NCI-H226 (cell line): Measurements from ENCODE around the gene CNTNAP2.

Experiments used
- DNase-seq: peaks from one replicate; pipeline ENCODE4 v3.0.0-alpha.2; 2015

Gene CNTNAP2

DNA sequence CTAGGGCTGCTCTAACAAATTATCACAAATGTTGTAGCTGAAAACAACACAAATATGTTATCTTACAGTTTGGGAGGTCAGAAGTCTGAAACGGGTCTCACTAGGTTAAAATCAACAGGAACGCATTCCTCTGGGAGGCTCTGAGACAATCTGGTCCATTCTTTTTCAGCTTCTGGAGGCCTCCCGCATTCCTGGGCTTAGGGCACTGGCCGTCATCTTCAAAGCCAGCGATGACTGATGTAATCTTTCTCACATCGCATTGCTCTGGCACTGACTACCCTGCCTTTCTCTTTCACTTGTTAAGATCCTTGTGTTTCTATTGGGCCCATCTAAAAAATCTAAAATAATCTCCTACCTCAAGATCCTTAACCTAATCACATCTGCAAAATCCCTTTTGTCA is 1402.5 kb downstream of the CNTNAP2 start:
- DNase-seq, result no peak

DNA sequence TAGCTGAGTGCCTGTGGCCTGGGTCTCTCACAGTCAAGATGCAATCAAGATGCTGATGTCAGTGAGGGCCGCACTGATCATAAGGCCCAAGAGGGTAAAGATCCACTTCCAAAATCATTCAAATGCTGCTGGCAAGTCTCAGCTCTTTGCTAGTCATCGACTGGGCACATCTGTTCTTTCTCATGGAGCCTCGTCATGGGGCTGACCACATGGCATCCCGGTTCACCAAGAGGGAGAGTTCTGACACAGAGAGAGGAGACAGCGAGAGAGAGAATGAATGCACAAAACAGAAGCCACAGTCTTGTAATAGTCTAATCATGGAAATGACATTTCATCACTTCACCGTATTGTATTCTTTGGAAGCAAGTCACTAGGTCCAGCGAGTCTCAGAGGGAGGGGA is 1406.5 kb downstream of the CNTNAP2 start:
- DNase-seq, result no peak

DNA sequence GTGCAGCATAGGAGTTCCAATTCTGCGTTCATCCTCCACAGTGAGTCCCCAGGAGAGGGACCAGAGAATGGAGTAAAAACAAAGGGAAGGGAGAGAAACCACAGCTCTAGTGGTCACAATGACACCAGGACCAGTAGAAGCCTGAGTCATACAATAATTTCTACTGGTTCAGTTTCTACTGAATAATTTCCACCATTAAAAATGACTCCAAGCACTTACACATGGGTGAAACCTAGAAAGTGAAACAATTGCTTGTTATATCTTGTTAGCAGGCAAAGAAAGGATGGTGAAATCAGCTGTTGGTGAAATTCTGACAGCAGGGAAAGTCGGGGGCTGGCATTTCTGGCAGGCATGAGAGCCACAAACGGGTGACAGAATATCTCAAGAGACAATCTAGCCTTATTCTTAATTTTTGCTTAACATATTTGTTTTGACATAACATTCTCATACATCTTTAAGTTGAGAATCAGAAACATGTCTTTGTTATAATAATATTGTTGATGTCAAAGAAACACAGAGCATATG is 1408.2 kb downstream of the CNTNAP2 start:
- no peak for DNase-seq

DNA sequence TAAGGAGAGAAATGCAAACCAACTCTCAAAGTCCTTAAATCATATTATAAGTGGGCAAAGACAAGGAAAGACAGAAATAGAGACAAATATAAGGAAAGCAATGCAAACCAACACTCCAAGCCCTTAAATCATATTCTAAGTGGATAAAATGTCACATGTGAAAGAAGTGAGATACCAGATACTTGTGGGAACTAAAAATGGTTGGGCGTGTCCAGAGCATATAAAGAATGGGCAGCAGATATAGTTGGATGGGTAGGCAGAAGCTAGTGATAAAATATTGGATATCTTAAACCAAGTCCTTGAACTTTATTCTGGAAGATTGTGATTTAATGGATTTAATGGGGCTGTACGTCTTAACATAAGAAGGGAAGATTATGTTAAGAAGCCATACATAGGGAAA is 1408.7 kb downstream of the CNTNAP2 start:
- no peak for DNase-seq

DNA sequence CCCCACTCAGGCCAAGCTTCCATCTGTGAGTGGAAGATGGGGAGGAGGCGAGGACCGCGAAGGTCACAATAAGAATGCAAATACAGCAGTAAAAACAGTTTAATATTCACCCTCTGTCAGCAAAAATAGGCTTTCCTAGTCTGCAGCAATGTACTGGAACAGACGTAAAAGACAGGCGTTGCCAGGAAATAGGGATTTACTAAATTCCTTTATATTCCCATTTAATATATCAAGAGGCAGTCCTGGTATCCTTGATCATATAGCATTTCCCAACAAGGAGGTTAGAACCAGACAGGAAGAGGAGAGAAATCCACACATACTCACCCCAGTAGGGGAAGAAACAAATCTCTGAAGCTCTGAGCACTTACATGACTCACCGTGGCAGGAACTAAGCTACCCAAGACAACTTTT is 1419.1 kb downstream of the CNTNAP2 start:
- no peak for DNase-seq

DNA sequence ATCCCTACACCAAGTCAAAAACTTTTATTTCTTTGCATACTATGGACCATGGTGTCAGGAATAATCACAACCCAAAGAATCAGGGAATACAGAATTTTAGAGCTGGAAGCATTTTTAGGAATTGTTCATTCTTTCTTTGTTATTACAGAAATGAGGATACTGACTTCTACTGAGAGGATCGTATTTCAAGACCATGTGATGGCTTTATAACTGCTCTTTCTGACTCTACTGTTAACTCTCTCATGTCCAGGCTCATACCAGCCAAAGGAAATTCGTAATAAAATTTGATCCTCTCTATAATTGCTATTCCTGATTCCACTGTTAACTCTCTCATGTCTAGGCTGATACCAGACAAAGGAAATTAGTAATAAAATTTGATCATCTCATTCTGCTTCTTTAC is 1423.1 kb downstream of the CNTNAP2 start:
- no peak for DNase-seq

DNA sequence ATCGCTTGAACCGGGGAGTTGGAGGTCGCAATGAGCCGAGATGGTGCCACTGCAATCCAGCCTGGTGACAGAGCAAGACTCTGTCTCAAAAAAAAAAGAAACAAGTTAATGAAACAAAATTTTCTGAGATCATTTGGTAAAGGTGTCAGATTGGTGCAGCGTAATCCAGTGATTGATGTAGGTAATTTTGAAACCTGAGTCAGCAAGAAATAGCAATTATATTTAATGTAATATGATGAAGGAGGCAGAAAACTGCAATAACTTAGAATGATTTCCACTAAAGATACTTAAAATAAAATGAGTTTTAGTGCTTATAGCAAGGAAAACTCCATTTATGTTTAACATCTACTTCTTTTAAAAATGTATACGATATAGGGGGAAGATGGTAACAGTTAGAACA is 1424.1 kb downstream of the CNTNAP2 start:
- DNase-seq, result no peak

DNA sequence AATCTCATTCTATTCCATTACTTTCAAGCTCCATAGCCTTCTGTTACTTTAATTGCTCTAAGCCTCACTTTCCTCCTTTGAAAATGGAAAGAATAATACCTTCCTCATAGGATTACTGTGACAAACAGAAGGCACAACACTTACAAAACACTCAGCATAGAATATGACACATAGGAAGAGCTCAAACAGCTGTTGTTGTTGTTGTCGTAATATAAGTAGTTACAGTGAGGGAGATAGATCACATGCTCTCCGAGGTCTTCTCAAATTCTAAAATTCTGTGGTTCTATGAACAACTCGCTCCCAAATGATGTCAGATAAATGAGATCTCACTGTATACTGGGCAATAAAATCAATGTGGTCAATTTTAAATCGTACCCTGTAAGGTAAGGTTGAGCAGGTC is 1424.7 kb downstream of the CNTNAP2 start:
- DNase-seq, result no peak

DNA sequence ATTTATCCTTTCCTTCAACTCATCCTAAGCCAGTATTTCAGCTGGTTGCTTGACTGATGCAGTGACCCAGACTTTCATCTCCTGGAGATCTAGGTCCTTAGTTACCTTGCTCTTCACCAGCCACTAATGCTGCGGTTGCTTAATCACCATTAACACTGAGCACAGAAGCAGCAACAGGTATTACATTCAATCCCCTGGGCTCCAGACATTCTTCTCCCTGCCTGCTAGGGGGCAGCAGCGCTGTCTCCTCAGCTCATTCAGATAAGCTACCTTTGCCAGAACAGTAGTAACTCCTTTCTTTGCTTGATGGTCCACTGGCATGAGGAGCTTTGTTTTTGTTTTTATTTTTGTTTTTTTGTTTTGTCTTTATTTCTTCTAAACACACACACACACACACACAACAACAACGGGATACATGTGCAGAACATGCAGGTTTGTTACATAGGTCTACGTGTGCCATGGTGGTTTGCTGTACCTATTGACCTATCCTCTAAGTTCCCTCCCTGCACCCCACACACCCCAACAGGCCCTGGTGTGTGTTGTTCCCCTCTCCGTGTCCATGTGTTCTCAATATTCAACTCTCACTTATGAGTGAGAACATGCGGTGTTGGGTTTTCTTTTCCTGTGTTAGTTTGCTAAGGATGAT is 1430.8 kb downstream of the CNTNAP2 start:
- no peak for DNase-seq

DNA sequence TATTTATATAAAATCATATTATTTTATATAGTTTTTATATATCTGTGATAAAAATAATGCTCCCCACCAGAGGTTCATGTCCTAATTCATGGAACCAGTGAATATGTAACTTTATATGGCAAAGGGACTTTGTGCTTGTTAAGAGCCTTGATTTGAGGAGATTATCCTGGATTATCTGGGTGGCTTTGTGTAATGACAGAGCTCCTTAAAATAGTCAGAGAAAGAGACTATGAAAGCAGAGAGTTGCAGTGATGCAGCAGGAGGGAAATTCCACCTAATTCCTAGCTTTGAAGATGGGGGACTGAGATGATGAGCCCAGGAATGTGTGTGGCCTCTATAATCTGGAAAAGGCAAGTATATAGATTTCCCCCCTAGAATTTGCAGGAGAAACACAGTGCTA is 1439.7 kb downstream of the CNTNAP2 start:
- no peak for DNase-seq

DNA sequence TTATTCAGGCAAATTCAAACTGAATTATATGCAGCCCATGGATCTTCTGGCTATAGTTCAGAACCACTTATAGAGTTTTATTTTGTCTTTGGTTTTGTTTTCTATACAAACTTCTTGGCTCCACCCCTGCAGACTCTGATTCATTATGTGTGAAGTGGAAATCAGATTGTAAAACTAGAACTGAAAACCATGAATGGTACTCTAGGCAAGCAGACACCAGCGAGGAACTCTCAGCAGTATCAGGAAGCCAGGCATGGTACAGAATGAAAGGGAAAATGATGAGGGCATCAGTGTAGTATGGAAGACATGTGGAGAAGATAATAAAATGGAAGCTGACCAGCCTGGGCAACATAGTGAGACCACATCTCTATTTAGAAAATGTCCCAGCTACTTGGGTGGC is 1447.1 kb downstream of the CNTNAP2 start:
- no peak for DNase-seq

DNA sequence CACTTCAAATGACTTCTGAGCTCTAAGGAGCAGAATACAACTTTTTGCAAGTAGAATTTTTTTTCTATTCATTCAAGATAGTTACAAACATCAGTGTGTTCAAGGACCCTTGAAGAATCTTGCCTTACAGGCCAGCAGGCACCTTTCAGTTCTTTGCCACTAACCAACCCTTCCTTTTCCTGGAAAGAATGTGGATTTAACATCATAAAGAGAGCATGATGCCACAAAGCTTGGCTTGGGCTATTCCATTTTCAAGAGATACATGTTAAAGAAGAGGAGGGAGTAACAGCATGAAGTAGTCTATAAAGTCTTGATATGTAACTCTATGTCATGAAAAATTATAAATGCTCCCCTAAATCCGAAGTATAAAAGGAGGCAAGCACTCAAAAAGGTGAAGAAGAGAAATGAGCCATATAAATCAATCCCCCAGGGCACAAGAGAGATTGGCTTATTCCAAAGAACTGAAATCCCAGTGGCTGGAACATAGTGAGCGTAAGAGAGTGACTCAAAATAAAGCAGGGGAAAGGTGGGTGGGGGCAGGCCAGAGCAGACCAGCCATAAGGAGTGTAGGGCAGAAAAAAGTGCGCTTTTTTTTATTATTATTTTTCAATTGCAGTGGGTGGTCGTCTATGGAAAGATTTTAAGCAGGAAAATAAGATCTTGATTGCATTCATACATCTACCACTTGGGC is 1448.3 kb downstream of the CNTNAP2 start:
- no peak for DNase-seq

DNA sequence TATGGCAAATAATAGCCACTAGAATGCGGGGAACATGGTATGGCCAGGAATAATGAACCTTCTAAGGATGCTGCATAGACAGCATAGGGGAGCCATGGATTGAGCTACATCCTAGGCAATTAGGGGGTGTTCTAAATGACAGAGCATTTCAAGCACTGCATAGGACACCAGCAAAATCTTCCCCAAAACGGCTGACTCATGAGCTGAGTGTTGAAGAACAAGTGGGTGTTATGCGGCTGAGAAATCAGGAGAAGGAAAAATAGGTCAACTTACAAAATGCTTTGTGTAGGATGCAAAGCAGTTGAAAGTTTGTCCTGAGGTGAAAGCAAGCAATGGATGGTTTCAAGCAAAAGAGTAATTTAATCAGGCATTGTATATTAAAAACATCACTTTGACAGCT is 1450.4 kb downstream of the CNTNAP2 start:
- DNase-seq, result no peak

DNA sequence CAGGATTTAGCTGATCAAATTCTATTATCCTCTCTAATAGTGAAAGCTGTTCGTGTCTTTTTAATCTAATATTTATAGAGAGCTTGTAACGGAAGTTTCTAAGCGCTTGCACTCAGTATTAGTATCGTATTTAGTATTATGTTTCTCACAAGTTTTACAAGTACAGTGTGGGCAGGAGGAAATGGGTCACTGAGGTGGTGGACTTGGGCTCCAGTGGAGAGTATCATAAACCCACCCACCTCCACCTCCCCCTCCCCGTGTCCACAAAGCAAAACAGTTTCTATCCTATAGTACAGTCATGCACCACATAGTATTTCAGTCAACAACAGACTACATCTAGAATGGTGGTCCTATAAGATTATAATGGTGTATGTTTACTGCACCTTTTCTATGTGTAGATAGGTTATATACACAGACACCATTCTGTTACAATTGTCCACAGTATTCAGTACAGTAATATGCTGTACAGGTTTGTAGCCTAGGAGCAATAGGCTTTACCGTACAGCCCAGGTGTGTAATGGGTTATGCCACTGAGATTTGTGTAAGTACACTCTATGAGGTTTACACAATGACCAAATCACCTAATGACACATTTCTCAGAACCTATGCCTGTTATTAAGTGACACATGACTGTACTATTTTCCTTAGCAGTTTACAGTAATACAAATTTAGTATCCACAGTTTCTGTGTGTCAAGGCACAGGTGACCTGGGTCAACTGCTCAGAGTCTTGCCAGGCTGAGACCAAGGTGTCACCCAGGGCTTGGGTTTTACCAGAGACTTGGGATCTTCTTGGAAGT is 1452.7 kb downstream of the CNTNAP2 start:
- no peak for DNase-seq

DNA sequence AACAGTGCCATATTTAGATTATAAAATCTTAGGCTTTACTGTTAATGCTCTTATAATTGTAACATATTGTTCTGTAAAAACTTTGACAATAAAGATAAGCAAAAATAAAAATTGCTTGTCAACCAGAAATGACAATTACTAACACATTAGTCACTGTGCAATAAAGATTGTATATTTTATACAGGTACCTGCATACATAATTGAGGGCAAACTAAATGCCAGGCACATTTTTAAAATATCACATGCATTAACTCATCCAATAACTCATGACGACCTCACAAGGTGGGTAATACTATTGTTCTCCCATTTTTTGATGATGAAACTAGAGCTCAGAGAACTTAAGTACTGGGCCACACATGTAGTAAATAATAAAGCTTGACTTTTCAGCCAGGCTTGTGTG is 1453.8 kb downstream of the CNTNAP2 start:
- no peak for DNase-seq

DNA sequence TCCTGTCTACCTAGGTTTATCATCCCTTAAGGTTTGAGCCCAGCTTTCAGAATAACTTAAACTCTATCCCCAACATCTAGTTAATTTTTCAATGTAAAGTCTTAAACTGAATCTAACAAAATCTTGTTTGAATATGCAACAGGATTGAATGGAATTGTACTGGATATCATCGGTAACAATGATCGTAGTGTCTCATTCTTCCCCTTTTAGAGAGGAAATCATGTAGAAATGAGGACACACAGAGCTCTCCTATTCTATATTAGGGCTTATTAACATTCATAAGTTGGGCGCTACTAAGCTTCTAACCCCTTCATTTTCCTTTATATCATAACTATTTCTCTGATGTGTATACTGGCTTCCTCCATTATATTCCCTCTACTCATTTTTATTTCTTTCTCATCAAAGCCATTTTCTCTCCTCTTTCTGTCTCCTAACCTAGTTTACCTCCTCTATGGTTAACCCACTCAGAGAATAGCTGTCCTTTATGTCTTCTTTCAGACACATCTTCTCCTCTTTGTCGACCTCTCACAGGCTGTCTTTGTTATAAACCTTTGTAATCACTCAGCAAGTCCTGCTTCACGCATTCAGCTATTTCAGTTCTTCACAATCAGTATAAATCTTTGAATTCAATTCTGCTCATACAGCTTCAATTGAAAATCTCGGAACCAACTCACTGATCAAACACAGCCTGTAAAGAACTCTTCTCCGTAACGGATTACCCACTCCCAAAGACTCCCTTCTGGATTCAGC is 1455.0 kb downstream of the CNTNAP2 start:
- DNase-seq, result no peak

DNA sequence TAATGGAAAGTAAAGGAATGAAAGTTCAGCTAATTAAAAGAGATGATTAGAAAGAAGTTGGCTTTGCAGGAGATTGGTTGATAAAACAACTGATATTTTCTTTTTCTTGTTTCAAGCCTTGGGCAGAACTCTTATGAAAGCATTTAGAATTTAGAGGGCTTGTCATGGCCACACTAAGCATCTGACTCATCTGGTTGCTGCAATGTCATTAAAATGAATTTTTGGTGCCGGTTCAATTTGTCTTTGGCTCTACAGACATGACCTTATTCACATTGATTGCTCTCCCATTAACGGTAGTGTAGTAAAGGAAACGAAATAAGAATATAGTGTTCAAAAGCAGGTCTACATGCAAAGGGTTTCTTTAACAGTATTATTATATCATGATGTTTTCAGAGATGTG is 1461.6 kb downstream of the CNTNAP2 start:
- no peak for DNase-seq

DNA sequence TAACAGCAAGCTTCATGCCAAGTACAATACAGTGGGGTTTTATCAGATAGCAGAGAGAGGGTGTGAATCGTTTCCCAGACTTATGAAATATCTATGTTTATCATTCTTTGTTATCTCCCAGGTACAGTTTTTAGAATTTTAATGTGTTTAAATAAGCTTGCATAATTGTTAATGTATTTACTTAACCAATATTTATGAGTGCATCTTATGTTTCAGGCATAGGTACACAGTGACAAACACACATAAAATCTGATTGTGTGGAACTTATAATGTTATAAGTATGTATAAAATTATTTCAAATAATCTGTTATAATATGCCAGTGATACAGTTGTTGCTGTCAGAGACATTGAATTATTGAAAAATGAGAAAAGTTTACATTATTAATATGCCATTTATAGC is 1462.5 kb downstream of the CNTNAP2 start:
- DNase-seq, result no peak

DNA sequence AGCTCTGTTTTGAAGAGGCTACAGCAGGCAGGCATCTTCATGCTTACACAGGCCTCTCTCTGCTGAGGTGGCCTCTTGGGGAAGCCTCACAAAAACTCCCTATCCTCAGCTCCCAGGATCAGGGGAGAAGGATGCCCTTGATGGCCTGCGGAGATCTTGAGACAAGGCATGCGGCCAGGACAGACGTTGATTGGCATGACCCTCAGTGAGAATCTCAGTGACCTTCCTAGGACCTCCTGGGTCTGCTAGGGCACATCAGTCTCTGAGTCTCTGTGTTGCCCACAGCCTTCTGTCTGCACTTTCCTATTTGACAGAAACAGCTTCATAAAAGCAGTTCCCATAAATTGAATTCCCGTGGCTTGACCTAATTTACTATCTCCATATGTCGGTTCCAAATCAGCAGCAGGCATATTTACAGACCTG is 1468.2 kb downstream of the CNTNAP2 start:
- DNase-seq, result no peak

DNA sequence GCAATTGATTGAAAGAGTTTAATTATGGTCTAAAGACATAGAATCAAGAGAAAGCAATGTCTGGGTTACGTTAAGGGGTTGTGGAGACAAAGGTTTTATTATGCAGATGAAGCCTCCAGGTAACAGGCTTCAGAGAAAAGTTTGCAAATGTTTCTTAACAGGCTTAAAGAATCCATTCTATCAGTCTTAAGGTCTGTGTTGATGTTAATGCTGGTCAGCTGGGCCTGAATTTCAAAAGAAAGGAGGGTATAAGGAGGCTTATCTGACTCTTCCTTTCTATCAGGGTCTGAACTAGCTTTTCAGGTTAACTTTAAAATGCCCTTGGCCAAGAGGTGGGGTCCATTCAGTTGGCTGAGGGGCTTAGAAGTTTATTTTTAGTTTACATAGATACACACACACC is 1469.5 kb downstream of the CNTNAP2 start:
- DNase-seq, result no peak

DNA sequence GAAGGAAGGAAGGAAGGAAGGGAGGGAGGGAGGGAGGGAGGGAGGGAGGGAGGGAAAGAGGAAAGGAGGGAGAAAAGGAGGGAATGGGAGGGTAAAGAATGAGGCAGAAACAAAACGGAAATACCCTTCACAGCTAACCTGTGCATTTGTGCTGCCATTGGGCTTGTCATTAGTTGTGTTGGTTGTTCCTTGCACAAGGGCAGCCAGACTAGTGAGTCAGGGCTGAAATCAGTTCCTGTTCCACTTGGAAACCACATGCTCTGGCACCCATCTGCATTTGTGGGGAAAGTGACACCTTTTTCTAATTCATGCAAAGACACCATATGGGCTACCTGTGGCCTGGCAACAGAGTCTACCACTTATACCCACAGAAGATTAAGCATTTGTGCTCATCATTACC is 1469.9 kb downstream of the CNTNAP2 start:
- no peak for DNase-seq

DNA sequence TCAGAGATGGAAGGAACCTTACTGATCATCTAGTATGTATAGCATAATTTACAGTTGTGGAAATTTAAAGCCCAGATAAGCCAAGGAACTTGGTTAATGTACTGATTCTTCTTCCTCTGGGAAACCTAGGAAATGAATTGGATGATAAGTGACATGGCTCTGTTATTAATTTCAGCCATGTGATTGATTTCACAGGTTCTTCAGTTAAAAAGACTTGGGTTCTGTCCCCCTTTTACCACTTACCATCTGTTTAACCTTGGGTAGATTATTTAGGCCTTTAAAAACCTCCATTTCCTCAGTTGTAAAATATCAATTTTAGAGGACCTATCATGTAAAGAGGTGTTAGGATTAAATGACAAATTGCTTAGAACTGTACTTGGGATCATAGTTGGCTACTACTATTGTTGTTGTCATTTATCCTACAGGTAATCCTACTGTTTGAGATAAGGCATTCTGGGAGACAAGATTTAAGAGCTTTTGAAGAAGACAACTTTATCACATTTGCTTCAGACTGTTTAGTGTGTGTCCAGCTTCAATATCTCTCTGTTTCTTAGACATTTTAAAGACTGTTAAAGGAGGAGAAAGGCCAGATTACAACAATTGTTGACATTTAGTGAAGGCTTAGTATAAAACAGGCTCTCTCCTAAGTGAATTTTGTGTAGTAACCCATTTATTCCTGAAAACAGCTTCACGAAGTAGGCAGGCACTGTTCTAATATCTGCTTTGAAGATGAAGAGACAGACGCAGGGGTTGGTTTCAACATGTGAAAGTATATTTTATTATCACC is 1476.9 kb downstream of the CNTNAP2 start:
- DNase-seq, result no peak
